ENCODE measurements around the gene HIRIP3. TPM values are rescaled to one million over a fixed set of nuclear protein-coding genes. Genes with fewer than 3 reads are reported as not detected.

The HIRIP3 gene, protein sequence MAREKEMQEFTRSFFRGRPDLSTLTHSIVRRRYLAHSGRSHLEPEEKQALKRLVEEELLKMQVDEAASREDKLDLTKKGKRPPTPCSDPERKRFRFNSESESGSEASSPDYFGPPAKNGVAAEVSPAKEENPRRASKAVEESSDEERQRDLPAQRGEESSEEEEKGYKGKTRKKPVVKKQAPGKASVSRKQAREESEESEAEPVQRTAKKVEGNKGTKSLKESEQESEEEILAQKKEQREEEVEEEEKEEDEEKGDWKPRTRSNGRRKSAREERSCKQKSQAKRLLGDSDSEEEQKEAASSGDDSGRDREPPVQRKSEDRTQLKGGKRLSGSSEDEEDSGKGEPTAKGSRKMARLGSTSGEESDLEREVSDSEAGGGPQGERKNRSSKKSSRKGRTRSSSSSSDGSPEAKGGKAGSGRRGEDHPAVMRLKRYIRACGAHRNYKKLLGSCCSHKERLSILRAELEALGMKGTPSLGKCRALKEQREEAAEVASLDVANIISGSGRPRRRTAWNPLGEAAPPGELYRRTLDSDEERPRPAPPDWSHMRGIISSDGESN
- 6.8 and 12.6 TPM in 2 replicates for total RNA-seq

GRCh38 chr16:29995324-29995910 lies at the start of gene HIRIP3:
Gene HIRIP3, minus strand, starts transcription at chr16:29995617. Its CDS starts 12 bp downstream, at chr16:29995605.

GRCh38 chr16:30030841-30031413 lies 35.5 kb upstream of the HIRIP3 start, which contains the start of gene TLCD3B:
Gene TLCD3B, minus strand, starts transcription at chr16:30031271. Its CDS starts 744 bp downstream, at chr16:30030527.

GRCh38 chr16:30022887-30023286 lies 27.5 kb upstream of the HIRIP3 start, which contains the start of gene C16orf92:
Gene C16orf92, plus strand, starts transcription at chr16:30023198. Its CDS starts 143 bp downstream, at chr16:30023341.

DNA sequence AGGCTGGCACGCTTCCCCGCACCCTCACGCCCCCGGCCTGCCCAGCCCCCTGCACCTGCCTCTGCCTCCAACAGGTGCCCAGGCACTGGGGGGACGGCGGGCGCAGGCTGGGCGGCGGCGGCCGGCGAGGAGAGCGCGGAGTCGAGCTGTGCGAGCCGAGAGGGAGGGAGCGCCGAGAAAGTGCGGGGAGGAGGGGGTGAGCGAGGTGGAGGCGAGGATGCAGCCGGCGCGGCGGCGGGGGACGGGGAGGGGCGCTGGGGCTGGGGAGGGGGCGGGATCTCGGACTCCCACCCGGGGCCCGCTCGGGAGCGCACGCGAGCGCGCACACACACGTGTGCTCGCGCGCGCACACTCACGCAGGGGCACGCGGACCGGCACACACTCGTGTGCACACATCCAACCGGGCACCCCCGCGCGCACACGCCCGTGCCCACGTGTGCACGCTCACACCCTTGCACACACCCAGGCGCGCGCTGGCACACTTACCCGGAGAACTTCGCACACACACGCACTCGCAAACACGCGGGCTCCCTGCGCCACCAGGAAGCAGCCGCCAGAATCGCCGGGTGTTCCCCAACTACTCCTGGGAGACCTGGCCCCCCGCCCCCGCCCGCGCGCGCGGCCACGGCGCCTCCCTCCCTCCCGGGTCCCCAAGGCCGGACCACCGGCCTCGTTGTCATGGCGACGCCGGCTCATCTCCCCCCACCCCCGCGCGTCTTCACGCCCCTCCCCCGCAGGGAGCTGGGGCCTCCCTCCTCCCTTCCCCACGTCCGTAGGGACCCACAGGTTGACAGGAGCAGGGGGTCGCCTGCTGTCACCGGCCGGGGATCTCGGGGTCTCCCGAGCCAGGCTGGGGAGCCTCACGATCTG lies 15.7 kb upstream of the HIRIP3 start, which contains the start of gene DOC2A:
TSS of gene DOC2A (minus strand) at position 184 of the 870 bp plus-strand sequence. CDS start 805 bp downstream, outside the sequence.

GRCh38 chr16:29995911-29996765 lies 721 bp upstream of the HIRIP3 start, which contains the start of gene INO80E:
Gene INO80E, plus strand, starts transcription at chr16:29996241. Its CDS starts 70 bp downstream, at chr16:29996311.

DNA sequence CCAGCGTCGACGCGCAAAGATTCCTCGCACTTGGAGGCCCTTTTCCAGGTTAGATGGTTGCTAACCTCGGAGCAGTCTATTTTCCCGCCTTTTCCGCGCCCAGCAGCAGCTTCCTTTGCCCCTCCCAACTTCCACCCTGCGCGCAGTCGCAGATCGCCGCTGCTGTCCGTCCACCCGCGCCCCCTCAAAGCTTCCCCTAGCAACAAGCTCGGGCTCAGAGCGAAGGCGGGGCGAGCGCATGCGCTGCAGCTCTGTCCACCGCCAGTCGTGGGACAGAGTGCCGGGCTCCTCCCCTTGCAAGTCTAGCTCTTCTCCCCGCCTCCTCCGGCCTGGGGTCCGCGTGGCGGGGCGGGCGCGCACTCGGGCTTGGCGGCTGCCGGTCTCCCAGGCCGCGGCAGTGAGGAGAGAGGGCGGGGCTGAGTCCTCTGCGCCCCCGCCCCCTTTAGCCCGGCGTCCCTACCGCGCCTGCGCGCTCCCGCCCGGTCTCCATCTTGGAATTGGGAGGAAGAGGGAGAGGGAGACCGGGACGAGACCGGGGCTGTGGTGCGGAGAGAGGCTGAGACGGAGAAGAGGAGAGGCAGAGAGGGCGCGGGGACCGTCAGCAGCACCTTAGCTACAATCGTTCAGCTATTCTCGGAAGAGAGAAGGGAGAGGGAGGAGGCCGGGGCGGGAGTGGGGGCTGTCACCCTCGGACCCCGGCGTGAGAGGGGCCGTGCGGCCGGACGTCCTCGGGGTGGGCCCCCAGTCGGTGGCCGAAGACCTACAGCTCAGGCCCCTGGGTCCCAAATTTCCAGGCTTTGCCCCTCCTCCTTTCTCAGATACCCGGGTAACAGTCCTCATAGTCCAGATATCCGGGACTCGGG lies 21.8 kb downstream of the HIRIP3 start, which contains the start of gene TAOK2:
TSS of gene TAOK2 (plus strand) at position 485 of the 863 bp plus-strand sequence. CDS start 3,905 bp downstream, outside the sequence.

GRCh38 chr16:29961479-29962343 lies 33.7 kb downstream of the HIRIP3 start, which contains the start of gene TMEM219:
Gene TMEM219, plus strand, starts transcription at chr16:29962079. Its CDS starts 1,065 bp downstream, at chr16:29963144.

Other genes with a start within 250 kb of the HIRIP3 start
- gene C16orf54, start 249.6 kb downstream of the HIRIP3 start, total RNA-seq = not detected in 2 replicates
- gene ZG16, start 217.4 kb downstream of the HIRIP3 start, total RNA-seq = not detected in 2 replicates
- 4.6 and 94.6 TPM in 2 replicates for gene KIF22, start 204.9 kb downstream of the HIRIP3 start, total RNA-seq
- gene MAZ, start 189.1 kb downstream of the HIRIP3 start, total RNA-seq = 176 and 280 TPM in 2 replicates
- 0.44 and 3.6 TPM in 2 replicates for gene PRRT2, start 183.4 kb downstream of the HIRIP3 start, total RNA-seq
- gene PAGR1, start 179.5 kb downstream of the HIRIP3 start, total RNA-seq = 24.1 and 33.4 TPM in 2 replicates
- 159 and 453 TPM in 2 replicates for gene MVP, start 175.2 kb downstream of the HIRIP3 start, total RNA-seq
- 89.6 and 117 TPM in 2 replicates for gene CDIPT, start 132.4 kb downstream of the HIRIP3 start, total RNA-seq
- 7.3 and 17.7 TPM in 2 replicates for gene SEZ6L2, start 96.1 kb downstream of the HIRIP3 start, total RNA-seq
- gene ASPHD1, start 95.1 kb downstream of the HIRIP3 start, total RNA-seq = 2.3 and 9.2 TPM in 2 replicates
- gene KCTD13, start 69.4 kb downstream of the HIRIP3 start, total RNA-seq = 13.1 and 20.5 TPM in 2 replicates
- 61.1 and 83.6 TPM in 2 replicates for gene TMEM219, start 33.5 kb downstream of the HIRIP3 start, total RNA-seq
- gene TAOK2, start 21.7 kb downstream of the HIRIP3 start, total RNA-seq = 47.7 and 86.2 TPM in 2 replicates
- gene INO80E, start 624 bp upstream of the HIRIP3 start, total RNA-seq = 26.7 and 54.7 TPM in 2 replicates
- 0.14 TPM in 1 of 2 replicates, not detected in the other for gene DOC2A, start 15.4 kb upstream of the HIRIP3 start, total RNA-seq
- not detected in 2 replicates for gene C16orf92, start 27.6 kb upstream of the HIRIP3 start, total RNA-seq
- 0.43 TPM in 1 of 2 replicates, not detected in the other for gene TLCD3B, start 35.7 kb upstream of the HIRIP3 start, total RNA-seq
- 891 and 1,194 TPM in 2 replicates for gene ALDOA, start 70.1 kb upstream of the HIRIP3 start, total RNA-seq
- gene PPP4C, start 80.4 kb upstream of the HIRIP3 start, total RNA-seq = 265 and 320 TPM in 2 replicates
- 0.14 TPM in 1 of 2 replicates, not detected in the other for gene TBX6, start 96.3 kb upstream of the HIRIP3 start, total RNA-seq
- 6.3 and 20.6 TPM in 2 replicates for gene YPEL3, start 100.6 kb upstream of the HIRIP3 start, total RNA-seq
- 0.66 and 1.7 TPM in 2 replicates for gene GDPD3, start 117.9 kb upstream of the HIRIP3 start, total RNA-seq
- 39.7 and 43.8 TPM in 2 replicates for gene MAPK3, start 127.6 kb upstream of the HIRIP3 start, total RNA-seq
- 2.0 and 3.3 TPM in 2 replicates for gene CORO1A, start 188.0 kb upstream of the HIRIP3 start, total RNA-seq
- gene BOLA2B, start 198.0 kb upstream of the HIRIP3 start, total RNA-seq = 111 and 157 TPM in 2 replicates
- 36.4 and 42.2 TPM in 2 replicates for gene SLX1A, start 198.3 kb upstream of the HIRIP3 start, total RNA-seq
- gene SULT1A3, start 203.6 kb upstream of the HIRIP3 start, total RNA-seq = 2.8 and 4.9 TPM in 2 replicates

Measured in placental pericyte (primary cell).